Activated T-cell treated with anti-CD3 and anti-CD28 coated beads, Interleukin-2, amount 50 U/mL, for 1 hour (primary cell): Measurements from ENCODE around the gene PCDH7.

ENCODE experiments used
- DNase-seq: peaks from one replicate; pipeline ENCODE4 v3.0.0-alpha.2; 2020

PCDH7 gene

GRCh38 chr4:30720021-30720660 is at the start of gene PCDH7:
Gene PCDH7 (plus strand): TSS chr4:30720369. CDS start chr4:30721423, 1,054 bp downstream.
- no peak for DNase-seq

GRCh38 chr4:30671926-30672448 is 48.2 kb upstream of the PCDH7 start:
- no peak for DNase-seq

- DNase-seq, result no peak
These were observed 24.0 kb upstream of the PCDH7 start for GRCh38 chr4:30696191-30696590.

GRCh38 chr4:30714408-30715031 is 5.6 kb upstream of the PCDH7 start:
- DNase-seq, result no peak

GRCh38 chr4:30716158-30716557 is 4.0 kb upstream of the PCDH7 start:
- no peak for DNase-seq

- no peak for DNase-seq
These were observed 3.4 kb upstream of the PCDH7 start for GRCh38 chr4:30716681-30717207.

GRCh38 chr4:30717208-30718020 is 2.8 kb upstream of the PCDH7 start:
- no peak for DNase-seq

- no peak for DNase-seq
These were observed 2.1 kb upstream of the PCDH7 start for GRCh38 chr4:30718021-30718542.

GRCh38 chr4:30718641-30719453 is 1.3 kb upstream of the PCDH7 start:
- no peak for DNase-seq

GRCh38 chr4:30719454-30720020 is 632 bp upstream of the PCDH7 start:
- DNase-seq, result no peak

- no peak for DNase-seq
These were observed 554 bp downstream of the PCDH7 start for GRCh38 chr4:30720661-30721184.

- no peak for DNase-seq
These were observed 1.3 kb downstream of the PCDH7 start for GRCh38 chr4:30721185-30722091.

GRCh38 chr4:30722092-30722358 is 1.9 kb downstream of the PCDH7 start:
- DNase-seq, result no peak

GRCh38 chr4:30722359-30723200 is 2.4 kb downstream of the PCDH7 start:
- no peak for DNase-seq

- DNase-seq, result no peak
These were observed 3.2 kb downstream of the PCDH7 start for GRCh38 chr4:30723201-30723955.

GRCh38 chr4:30724247-30724646 is 4.1 kb downstream of the PCDH7 start:
- DNase-seq, result no peak

- DNase-seq, result no peak
These were observed 5.4 kb downstream of the PCDH7 start for GRCh38 chr4:30725562-30725961.

- DNase-seq, result no peak
These were observed 6.0 kb downstream of the PCDH7 start for GRCh38 chr4:30726090-30726675.

GRCh38 chr4:30727409-30727808 is 7.2 kb downstream of the PCDH7 start:
- DNase-seq, result no peak
